HFFc6 (cell line): Measurements from ENCODE around the gene MLF1. TPM values are rescaled to one million over a fixed set of nuclear protein-coding genes. Genes with fewer than 3 reads are reported as not detected.

Experiments
- DNase-seq: peaks from one replicate; pipeline ENCODE4 v3.0.0-alpha.2; 2018
- H3K27ac Mint-ChIP-seq: 2 replicates; pipeline ENCODE4 v1.8.0; 2020; ENCODE audit warnings: mild to moderate bottlenecking, mixed read lengths
- H3K27me3 Mint-ChIP-seq: 2 replicates; pipeline ENCODE4 v1.8.0; 2021; ENCODE audit warnings: mild to moderate bottlenecking, moderate library complexity, mixed read lengths; ENCODE audit not compliant: insufficient read depth
- H3K36me3 Mint-ChIP-seq: 2 replicates; pipeline ENCODE4 v1.8.0; 2021; ENCODE audit warnings: low read depth, mixed read lengths
- H3K4me1 Mint-ChIP-seq: 2 replicates; pipeline ENCODE4 v1.8.0; 2020; ENCODE audit warnings: low read depth, mixed read lengths
- H3K4me3 Mint-ChIP-seq: 2 replicates; pipeline ENCODE4 v1.8.0; 2020; ENCODE audit warnings: mild to moderate bottlenecking, moderate library complexity, mixed read lengths
- H3K9me3 Mint-ChIP-seq: 2 replicates; pipeline ENCODE4 v1.8.0; 2020; ENCODE audit warnings: mild to moderate bottlenecking, mixed read lengths
- long read RNA-seq: library from polyadenylated mRNA; unstranded; transcript quantifications from one replicate; pipeline ENCODE4 v2.0.0, GENCODE V29; 2019
- total RNA-seq, 6 experiments: library from RNA; stranded (reverse); fragmentation: NEBNext Ultra II Directional; extraction: Animal tissue kit (Norgen Biotek cat#: 25700); gene quantifications; 2 replicates in 1 of 6; 3 replicates in 5 of 6; pipeline ENCODE4 v1.2.3, GENCODE V29; 2021
- TF ChIP-seq, protein P1 (sequence below): fragments of 200-600 bp; sonication (generic); IDR thresholded peaks from 2 replicates; pipeline ENCODE4 v1.5.0; 2021; ENCODE audit warnings: antibody characterized with exemption, mild to moderate bottlenecking

The MLF1 gene
- 1 to 10 TPM; 1.6 to 4.0 (median 2.9) TPM for total RNA-seq
- long read RNA-seq, transcript MLF1-201 (7 exons, 2,203 nt), result major isoform, 7 of 8 reads
- long read RNA-seq, partial matches to known transcripts, result 0 of 8 reads
- long read RNA-seq, other reads (novel, unspliced or antisense), result 1 of 8 reads

DNA sequence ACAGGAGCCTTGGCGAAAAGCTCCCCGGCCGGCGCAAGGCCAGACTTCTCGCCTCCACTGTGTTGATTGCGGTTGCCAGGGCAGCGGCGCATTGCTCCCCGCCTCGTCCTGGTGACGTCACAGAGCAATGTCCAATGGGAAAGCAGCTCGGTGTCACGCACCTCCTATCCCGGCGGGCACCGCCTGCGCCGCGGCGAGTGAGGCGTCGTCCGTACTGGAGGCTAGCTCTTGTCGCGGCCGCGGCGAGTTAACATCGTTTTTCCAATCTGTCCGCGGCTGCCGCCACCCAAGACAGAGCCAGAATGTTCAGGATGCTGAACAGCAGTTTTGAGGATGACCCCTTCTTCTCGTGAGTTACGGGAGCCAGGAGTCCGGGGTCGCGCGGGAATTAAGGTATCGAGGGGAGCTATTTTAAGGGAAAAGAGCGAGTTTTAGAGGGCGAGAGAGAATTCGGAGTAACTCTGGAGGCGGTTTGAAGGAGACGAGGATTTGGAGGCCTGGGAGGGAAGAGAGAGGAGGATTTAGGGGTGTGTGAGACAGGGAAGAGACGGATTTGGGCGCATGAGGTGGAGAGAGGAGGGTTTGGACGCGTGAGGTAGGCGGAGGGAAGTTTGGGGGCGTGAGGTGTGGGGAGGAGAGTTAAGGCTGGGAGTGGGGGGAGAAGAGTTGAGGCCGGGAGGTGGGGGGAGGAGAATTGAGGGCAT, at the start of gene MLF1:
TSS of gene MLF1 (plus strand) at position 196 of the 704 bp plus-strand sequence. CDS start at position 303, 107 bp downstream.
- H3K36me3 Mint-ChIP-seq, result no peaks in the 10 kb centered on the region
- H3K4me3 Mint-ChIP-seq, result peak within 1 kb of the TSS; percentile 96
- TF ChIP-seq, protein P1, sequence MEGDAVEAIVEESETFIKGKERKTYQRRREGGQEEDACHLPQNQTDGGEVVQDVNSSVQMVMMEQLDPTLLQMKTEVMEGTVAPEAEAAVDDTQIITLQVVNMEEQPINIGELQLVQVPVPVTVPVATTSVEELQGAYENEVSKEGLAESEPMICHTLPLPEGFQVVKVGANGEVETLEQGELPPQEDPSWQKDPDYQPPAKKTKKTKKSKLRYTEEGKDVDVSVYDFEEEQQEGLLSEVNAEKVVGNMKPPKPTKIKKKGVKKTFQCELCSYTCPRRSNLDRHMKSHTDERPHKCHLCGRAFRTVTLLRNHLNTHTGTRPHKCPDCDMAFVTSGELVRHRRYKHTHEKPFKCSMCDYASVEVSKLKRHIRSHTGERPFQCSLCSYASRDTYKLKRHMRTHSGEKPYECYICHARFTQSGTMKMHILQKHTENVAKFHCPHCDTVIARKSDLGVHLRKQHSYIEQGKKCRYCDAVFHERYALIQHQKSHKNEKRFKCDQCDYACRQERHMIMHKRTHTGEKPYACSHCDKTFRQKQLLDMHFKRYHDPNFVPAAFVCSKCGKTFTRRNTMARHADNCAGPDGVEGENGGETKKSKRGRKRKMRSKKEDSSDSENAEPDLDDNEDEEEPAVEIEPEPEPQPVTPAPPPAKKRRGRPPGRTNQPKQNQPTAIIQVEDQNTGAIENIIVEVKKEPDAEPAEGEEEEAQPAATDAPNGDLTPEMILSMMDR, result no peak
- no peaks in the 10 kb centered on the region for H3K9me3 Mint-ChIP-seq
- H3K4me1 Mint-ChIP-seq, result peaks cover 14% of the 10 kb centered on the region
- peaks cover 6% of the 10 kb centered on the region for H3K27me3 Mint-ChIP-seq
- H3K27ac Mint-ChIP-seq, result peak within 1 kb of the TSS; percentile 94
- DNase-seq, result peak; percentile 95

DNA sequence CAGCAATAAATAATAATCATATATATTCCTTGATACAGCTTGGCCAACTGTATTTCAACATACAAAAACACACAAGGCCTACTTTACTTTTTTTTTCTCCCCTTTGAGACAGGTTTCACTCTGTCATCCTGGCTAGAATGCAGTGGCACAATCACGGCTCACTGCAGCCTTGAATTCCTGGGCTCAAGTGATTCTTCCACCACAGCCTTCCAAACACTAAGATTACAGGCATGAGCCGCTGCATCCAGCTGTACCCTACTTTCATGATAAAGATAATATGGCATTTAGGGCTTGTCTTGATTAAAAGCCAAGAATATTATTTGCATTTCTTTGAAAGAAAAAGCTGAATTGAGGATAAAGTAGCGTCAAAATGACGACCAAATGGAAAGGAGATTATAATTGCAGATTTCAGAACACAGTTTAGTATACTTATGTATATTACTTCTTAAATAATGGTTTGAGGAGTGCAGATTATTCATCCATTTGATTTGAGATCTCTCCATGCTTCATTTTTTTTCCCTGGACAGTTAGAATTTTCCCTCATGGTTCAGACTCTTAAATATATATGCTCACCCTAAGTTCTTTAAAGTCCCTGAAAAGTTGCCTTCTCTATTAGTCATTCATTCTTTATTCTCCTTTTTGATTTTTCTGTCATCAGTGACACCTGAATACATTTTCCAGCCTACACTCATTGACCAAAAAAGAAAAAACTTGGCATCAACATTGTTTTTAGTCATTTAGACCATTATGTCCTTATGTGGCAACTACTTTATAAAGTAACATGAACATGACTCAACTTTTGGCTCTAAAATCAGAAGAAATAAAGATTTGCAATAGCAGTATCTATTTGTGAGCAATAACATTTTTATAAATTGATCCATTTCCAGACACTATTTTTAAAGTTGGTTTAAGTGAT, 48.5 kb upstream of the MLF1 start:
- Mint-ChIP-seq H3K4me1 (peaks cover 30% of the 10 kb centered on the region), H3K36me3 (no peaks in the 10 kb centered on the region)
- peak; percentile 25 for DNase-seq

GRCh38 chr3:158528076-158528674, 42.8 kb upstream of the MLF1 start:
- Mint-ChIP-seq H3K36me3 (no peaks in the 10 kb centered on the region), H3K27me3 (no peaks in the 10 kb centered on the region; the same call in 1 of the 2 replicates), H3K9me3 (no peaks in the 10 kb centered on the region), H3K4me1 (peaks cover 2% of the 10 kb centered on the region), H3K27ac (no peak overlapping the region), H3K4me3 (no peak overlapping the region)
- DNase-seq, result no peak
- TF ChIP-seq, protein P1, result no peak

More for the DNA sequence above, 48.5 kb upstream of the MLF1 start:
- no peak overlapping the region for H3K4me3 Mint-ChIP-seq
- H3K27me3 Mint-ChIP-seq, result no peaks in the 10 kb centered on the region
- no peak overlapping the region; the same call in 1 of the 2 replicates for H3K27ac Mint-ChIP-seq
- no peaks in the 10 kb centered on the region for H3K9me3 Mint-ChIP-seq
- TF ChIP-seq, protein P1, result no peak

- Mint-ChIP-seq H3K4me1 (peaks cover 6% of the 10 kb centered on the region), H3K9me3 (no peaks in the 10 kb centered on the region), H3K27ac (no peak overlapping the region), H3K36me3 (no peaks in the 10 kb centered on the region), H3K27me3 (no peaks in the 10 kb centered on the region; the same call in 1 of the 2 replicates), H3K4me3 (no peak overlapping the region)
- TF ChIP-seq, protein P1, result no peak
- no peak for DNase-seq
Observed at GRCh38 chr3:158531334-158531733, 39.7 kb upstream of the MLF1 start.

DNA sequence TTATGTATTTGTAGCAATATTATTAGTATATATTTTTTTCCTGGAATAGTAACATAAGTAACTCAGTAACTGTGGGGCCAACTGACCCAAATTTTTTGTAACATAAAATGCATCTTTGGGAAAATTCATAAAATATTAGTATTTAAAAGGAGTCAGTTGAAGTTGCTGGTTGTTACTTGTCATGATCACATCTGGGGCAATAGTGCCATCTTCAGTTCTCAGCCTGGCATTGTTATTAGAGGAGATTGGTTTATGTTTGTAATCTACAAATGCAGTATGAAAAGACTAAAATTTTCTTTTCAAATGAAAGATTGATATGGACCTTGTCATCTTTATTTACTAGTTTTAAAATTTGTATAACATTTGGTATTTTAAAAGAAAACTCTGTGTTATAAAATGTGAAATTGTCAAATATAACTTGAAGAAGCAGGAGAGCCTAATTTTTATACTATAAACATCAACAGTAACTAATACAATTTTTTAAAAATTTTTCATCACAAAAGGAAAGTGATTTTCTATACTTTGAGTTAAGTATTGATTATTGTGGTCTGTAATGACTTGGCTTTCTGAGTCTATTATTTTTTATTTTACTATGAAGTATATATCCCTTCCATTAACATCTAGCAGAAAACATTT, 38.8 kb upstream of the MLF1 start:
- Mint-ChIP-seq H3K27me3 (no peaks in the 10 kb centered on the region; the same call in 1 of the 2 replicates), H3K4me1 (peaks cover 6% of the 10 kb centered on the region), H3K9me3 (no peaks in the 10 kb centered on the region), H3K4me3 (no peak overlapping the region), H3K27ac (no peak overlapping the region), H3K36me3 (no peaks in the 10 kb centered on the region)
- peak; percentile 50 for DNase-seq
- TF ChIP-seq, protein P1, result peak; percentile 77
